NCI-H2171 treated with DMSO at 0.1 percent for 48 hours (cell line): Measurements from ENCODE around the gene PPP1CA.

ENCODE experiments used
- DNase-seq: peaks from one replicate; lab custom pipeline; 2025; lab: John Stamatoyannopoulos, UW

Gene PPP1CA

GRCh38 chr11:67351275-67352005 lies 50.2 kb downstream of the PPP1CA start:
- DNase-seq = peak; percentile 73

DNA sequence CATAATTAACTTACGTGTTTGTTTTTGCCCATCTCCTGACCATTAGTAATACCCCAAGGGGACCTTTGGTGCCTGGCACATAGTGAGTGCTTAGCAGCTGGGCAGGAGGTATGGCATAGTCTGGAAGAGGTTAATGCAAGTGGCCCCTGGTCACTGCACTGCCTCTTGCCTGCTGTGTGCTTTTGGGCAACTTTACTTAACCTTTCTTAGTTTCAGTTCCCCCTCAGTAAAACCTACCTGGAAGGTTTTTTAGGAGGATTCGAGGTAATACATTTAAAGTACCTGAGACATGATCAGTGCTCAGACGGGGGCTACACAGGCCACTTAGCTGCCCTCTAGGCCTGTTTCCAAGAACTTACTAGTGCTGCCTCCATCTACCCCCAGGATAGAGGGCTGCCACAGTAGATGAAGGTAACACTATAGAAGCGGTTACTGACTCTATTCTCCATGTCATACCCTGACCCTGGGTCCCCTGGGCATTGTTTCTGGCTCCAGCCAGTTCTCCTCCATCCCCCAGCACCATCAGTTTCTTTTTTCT lies 51.7 kb downstream of the PPP1CA start:
- no peak for DNase-seq

DNA sequence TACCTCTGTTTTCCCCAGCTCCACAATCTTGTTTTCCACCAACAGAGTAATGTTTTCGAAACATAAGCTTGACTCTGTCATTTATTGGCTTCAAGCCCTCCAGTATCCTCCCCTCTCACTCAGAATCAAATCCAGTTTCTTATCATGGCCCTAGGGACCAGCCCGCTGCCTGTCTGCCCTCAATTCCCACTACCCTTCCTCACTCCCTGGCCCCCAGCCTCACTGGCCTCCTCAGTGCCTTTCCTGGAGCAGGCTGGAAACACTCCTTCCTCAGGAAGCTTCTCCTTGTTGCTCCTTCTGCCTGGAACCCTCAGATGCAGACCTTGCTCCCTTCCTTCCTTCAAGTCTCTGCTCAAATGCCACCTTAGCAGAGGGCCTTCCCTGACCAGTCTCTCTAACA lies 52.2 kb downstream of the PPP1CA start:
- DNase-seq = no peak

DNA sequence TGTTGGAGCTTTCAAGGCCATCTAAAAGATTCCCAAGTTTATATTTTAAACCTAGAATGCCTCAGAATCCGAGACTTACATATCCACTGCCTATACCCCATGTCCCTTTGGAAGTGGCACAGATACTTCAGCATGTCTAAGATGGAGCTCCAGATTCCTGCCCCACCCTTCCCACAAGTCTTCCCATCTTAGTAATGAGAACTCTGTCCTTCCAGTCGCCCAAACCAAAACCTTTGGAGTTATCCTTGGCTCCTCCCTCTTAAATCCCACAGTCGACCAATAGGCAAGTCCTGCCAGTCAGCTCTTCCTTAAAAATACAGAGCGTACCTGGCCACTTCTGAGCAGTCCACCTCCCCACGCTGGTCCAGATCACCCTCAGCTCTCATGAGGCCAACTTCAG lies 52.6 kb downstream of the PPP1CA start:
- no peak for DNase-seq
